ENCODE results near the gene RPA3.
"Not testable (repeated sequence)": the region's sequence is repeated elsewhere in the genome, so short reads cannot be mapped to it uniquely, and the experiment has no call there.

Gene RPA3

DNA sequence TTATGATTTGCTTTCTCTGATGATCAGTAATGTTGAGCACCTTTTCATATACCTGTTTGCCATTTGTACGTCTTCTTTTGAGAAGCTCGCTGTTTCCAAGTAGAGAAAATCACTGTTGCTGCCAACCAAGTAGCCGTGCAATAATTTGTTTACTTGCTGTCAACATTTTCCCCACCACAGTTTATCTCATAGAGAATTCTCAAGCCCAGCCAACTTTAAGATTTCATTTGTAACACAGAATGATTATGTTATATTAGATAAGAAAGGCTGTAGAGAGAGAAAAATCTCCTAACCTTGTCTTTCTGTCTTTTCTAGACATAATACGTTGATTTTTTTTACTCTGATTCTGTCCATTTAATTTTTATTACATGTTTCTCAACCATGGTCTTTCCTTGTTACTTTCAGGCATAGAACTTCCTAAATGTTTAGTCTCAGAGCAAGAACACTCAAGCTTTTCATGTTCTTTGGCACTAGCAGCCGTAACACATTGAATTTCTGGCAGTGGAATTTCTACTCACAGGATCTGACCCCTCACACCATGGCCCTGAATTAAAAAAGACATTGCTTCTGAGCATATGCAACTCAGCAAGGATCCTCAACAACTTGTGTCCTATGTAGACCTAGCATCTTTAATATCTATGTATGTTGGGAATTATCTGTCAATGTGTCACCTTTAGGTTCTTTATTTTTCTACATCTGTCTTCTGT lies 23.1 kb downstream of the RPA3 start:
- DNase-seq = peak in 1 of 56 donors; percentile 15

DNA sequence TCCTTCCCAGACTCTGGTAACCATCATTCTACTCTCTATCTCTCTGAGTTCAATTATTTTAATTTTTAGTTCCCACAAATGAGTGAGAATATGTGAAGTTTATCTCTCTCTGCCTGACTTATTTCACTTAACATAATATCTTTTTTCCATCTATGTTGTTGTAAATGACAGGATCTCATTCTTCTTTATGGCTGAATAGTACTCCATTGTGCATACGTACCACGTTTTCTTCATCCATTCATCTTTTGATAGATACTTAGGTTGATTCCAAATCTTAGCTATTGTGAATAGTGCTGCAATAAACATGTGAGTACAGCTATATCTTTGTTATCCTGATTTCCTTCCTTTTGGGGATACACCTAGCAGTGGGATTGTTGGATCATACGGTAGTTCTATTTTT lies 23.9 kb downstream of the RPA3 start:
- DNase-seq = no peak

DNA sequence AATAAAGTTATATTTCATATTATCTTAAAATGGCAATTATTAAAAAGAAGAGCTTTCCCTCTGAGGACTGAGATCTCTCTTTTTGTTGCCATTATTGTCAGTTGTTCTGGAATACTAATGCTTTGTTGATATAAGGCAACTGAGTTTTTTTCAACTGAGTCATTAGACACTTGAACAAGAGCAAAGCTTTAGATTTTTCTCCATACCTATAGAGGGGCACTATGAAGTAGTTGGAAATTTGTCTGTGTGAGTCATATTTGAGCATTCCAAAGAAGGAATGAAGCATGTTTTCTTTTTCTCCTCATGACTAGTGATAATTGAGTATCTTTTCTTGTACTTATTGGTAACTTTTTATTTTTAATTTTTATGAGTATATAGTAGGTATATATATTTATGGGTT lies 24.5 kb downstream of the RPA3 start:
- no peak for DNase-seq

DNA sequence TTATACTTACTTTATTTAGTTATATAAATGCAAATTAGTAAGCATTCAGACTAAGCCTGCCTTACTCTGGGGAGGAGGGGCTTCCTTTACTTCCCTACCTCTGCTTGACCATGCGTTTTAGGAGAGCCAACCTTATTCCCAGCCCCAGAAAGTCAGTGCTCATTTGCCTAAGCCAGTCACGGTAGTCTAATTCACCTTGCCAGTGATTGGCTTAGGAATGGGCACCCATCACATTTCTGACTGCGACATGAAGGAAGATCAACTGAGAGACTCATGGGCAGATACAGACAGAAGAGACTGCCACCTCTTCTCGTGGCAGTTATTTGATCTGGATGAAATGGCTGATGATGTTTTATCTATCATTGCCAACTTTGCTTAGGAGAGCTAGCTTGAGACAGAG lies 29.5 kb downstream of the RPA3 start:
- no peak for DNase-seq

DNA sequence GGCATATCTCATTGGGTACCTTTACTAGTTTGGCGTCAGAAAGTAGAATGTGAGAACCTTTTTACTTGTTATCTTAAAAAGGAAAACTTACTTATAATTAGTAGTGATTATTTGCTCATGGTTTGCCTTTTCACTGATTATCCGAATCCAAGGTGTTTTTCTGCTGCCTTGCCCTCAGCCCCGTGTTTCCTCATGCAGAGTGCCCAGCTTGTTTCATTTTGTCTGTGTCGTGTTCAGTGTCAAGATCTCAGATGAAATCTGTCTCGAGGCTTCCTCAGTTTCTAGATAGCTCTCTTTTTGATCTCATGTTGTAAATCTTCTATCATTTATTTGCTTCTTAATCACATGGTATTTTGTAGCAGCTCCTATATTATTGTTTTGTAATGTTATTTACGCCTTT lies 30.1 kb downstream of the RPA3 start:
- no peak for DNase-seq

DNA sequence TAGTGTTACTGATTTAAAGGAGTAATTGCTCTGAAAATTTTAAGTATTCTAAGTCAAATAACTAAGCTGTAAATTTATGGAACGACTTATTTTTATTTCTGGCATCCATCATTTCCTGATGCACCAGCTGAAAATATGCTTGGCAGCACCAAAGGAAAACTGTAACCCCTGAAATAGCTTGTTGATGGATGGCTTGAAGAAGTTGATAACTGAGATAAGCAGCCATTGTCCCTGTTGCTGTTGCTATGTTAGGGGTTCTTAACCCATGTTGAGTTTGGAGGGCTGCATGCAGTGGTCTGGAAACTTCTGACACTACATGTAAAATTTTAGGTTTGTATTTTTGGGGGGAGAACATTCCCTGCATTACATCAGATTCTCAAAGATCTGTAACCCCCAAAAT lies 30.6 kb downstream of the RPA3 start:
- no peak for DNase-seq

DNA sequence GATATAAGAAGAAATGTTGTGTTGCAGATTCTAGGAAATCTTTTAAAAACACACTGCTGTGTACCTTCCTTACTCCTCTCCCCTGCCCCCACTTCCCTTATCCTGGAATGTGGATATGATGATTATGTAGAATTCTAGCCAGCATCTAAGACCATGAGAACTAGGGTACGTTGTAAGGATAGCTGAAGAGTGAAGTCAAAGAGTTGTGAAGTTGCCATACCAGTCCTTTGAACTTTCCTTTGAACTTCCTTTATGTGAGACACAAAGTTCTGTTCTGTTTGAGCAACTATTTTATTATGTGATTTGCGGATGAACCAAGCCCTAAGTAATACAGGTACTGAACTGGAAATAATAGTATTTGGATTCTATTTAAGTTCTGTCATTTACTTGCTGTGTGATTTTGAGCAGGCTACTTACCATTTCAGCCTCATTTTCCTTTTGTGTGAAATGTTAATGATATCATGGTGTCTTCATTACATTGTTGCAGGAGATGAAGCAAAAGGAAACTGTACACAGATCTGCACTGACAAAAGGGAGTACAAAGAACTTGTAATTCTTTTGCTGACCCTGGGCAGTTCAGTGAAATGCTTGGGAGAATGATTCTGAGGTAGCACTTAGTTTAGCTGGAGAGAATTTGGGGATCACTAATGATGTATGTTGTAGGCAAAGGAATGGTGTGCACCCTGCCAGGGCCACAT lies 31.4 kb downstream of the RPA3 start:
- DNase-seq = no peak

DNA sequence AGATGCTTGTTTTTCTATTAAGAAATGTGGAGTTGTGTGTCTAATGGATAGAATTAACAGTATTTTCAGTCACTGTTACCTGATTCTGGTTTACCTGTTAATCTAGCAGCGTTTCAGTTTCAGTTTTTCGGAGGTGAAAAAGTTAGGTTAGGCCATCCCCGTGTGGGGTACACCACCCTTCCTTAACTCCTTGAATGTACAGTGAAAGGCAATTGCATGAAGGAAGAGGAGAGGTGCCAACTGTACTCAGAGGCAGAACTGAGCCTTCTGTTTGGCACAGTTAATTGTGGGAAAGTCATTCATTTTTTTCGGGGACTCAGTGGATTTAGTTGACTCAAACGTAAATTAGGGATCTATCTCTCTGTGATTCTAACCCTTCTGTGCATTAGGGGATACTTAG lies 35.5 kb downstream of the RPA3 start:
- DNase-seq = no peak

DNA sequence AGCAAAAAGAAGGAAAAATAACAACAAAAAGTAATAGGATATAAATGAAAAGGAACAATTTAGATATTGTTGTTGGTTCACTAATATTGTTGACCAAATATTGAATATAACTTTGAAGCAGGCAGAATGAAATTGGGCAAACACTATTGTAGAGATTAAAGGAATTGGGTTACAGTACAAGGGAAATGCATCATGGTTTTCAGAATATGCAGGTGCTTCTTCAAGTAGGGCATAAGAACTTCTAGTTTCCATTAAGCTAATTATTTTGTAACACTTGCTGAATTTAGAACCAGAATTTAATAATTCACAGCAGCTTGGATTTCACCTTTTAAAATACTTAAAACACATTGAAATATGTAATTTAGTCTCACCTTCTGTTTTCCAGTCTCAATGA lies 36.5 kb downstream of the RPA3 start:
- DNase-seq = no peak

DNA sequence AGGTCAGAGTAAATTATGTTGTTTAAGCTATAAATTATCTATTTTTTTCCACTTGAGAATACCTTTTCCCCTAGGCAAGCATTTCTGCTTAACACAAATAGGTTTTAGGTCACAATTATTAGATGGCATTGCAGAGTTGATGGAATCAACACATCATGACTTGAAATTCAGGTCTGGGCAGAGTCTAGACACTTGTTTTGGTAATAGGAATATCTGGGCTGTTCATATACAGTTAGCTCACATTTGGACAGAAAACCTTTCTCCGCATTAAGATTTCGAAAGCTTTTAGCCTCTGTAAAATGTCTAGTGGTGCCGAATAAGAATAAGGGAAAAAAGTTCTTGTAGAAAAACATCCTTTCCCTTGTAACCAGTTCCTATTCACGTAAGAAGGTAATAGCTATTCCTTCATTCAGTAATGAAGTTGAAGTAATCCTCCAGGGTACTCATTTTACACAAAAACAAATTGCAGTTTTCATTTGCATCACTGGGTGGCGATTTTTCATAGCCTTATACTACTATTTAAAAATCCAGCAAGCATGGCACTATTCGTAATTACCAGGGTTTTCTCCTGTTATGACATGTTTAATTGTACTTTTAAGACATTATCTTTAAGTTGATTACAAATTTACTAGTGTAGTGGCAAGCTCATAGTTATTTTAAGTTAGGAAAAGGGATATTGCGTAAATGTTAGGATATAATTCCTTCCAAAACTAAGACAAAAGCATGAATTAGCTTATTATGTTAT lies 37.0 kb downstream of the RPA3 start:
- peak in 14 of 56 donors; percentile 2 to 68 (median 10) for DNase-seq

DNA sequence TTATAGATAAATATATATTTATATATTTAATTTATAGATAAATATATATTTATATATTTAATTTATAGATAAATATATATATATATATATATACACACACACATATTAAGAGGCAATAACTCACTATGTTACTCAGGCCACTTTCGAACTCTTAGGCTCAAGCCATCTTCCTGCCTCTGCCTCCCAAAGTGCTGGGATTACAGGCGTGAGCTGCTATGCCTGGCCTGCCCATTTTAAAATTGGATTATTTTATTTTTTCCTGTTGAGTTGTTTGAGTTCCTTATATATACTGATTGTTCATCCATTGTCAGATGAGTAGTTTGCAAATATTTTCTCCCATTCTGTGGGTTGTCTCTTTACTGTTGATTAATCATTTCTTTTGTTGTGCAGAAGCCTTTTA lies 38.8 kb downstream of the RPA3 start:
- not testable (repeated sequence) for DNase-seq

DNA sequence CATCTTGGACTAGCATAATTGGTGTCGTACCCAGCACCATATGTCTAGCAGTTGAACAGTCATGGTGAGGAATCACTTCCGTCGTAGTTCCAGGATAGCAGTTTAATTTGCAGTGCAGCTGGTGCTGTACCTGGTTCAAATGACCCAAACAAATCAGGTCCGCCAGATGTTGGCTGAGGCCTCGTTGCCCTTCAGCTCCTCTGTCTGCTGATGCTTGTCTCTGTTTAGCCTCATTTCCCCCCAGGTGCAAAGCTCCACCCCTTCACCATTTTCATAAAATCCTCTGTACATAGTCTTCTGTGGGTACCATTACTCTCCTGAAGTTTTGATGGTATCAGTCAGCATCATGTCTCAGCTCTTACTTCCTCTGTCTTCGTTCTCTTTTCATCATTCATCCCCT lies 42.7 kb downstream of the RPA3 start:
- DNase-seq = no peak

DNA sequence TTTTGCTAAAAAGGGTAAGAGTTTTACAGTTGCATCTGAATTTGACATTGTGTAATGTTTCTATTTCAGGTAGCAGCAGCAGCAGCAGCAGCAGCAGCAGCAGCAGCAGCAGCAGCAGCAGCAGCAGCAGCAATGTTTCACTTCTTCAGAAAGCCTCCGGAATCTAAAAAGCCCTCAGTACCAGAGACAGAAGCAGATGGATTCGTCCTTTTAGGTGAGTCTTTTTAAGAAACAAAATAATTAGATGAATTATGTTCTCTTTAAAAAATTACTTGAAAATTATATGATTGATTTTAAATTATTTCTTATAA lies 45.2 kb downstream of the RPA3 start:
- peak in 3 of 56 donors; percentile 5 to 23 (median 9) for DNase-seq

DNA sequence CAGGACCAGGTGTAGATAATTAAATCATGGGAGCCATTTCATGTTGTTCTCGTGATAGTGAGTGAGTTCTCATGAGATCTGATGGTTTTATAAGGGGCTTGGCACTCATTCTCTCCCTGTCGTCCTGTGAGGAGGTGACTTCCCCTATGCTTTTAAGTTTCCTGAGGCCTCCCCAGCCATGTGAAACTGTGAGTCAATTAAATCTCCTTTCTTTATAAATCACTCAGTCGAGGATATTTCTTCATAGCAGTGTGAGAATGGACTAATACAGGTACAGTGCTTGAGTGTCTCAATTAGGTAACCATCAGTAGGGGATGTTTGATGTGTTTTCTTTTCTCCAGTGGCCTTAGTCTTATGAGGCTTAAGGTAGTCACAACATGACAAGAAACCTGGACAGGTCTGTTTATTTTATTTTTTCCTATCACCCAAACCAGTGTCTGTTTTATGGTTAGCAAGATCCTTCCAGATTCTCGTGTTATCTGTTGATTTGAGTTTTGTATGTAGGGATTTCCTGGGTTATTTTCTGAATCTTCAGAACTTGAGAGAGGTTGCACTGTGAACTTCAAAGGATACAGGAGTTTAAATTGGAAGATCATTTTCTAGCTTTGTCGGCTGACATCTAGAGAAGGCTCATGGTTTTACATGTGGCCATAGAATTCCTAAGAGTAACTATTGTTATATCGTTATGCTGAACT lies 45.7 kb downstream of the RPA3 start:
- DNase-seq = no peak

DNA sequence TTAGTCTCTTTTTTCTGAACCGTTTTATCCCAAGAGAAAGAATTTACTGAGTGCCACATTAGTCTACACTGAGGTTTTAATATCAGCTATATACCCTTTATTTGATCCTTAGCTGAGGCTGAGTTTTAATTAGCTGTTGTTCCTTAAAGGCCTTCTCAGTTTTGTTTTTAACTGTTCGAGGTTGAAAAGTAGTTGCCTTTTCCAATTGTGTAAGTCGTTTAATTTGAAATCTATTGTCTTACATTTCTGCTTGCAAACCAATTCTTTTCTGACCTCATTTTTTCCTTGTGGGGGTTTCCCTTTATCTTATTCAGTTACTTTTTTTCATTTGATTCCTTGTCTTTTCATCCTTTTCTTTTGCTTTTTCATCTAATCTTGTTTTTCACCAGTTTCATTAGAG lies 47.0 kb downstream of the RPA3 start:
- DNase-seq = no peak

DNA sequence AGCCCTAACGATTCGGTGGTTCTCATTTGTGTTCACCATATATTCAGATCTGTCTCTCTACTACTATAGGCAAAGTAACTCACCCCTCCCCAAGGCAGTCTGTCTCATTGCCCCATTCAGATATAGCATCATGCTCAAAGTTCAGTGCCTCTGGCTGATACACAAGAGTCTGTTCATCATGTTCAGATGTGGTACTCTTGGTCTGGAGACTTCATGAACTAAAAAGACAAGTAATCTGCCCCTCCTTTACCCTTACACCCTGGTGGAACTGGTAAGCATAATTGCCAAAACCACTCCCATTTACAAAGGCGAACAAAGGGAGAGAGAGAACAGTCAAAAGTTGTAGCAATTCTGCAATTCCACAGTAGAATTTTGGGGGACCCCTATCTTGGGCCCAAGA lies 47.9 kb downstream of the RPA3 start:
- no peak for DNase-seq

DNA sequence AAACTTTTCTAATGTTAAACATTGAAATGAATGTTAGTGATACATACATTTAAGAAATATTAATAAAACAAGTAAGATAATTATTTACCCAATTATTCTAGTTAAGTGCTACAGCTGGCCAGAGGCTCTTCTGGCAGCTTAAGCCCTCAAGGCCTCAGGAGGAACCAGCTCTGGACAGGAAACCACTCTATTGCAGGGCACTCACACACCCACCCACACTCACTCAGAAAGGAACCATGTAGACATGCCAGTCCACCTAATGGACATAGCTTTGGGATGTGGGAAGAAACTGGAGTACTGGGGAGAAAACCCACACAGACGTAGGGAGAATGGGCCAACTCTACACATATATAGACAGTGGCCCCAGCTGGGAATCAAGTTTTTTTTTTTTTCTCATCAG lies 49.7 kb downstream of the RPA3 start:
- DNase-seq = no peak

DNA sequence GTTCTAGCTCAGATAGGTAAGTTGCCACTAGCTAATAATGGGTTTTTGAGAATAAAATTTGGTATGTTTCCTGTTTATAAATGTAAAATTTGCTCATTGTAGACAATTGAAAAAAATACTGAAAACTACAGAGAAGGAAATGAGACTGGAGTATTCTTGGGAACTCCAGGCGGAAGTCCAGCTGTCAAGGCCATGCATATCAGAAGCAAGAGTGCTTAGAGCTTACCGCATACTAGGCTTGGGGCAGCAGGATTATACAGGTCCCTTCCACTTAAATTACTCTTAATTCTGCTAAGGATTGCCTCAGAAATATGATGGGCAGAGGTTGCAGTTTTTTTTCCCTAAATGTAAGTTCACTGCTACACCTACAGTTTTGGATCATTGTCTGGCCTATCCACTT lies 51.2 kb downstream of the RPA3 start:
- DNase-seq = no peak

DNA sequence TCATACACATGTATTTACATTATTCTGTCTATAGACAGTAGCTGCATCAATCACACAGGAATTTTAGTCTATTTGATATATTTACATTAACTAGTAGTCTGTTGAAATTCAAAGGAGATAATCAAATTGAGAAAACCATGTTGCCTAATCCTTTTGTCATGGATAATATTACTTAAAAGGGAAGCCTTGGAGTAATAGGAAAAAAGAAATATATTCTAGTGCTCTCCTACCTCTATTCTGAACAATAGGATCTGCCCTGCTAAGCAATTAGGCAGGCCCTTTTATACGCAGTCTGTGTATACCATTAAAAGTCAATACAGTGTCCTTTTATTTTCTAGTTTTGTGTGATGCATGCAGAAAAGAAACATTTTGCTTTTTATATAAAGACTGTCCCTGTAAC lies 53.4 kb downstream of the RPA3 start:
- DNase-seq = no peak

DNA sequence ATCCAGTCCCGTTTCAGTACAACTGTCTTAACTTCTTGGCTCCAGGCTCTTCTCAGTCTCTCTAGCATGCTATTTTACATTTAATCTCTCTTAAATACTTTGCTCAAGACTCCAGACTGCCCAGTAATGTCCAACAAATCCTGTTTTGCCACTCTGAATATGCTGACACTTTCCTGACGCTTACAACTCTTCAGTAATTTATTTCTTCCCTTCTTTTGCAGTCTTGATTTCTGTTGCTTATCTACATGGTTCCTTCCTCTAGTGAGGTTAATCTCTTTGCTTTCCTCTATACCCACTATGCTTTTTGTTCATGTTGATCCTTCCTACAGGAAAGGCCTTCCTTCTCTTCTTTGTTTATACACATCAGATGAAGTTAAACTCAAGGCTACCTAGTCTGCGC lies 54.1 kb downstream of the RPA3 start:
- DNase-seq = no peak

DNA sequence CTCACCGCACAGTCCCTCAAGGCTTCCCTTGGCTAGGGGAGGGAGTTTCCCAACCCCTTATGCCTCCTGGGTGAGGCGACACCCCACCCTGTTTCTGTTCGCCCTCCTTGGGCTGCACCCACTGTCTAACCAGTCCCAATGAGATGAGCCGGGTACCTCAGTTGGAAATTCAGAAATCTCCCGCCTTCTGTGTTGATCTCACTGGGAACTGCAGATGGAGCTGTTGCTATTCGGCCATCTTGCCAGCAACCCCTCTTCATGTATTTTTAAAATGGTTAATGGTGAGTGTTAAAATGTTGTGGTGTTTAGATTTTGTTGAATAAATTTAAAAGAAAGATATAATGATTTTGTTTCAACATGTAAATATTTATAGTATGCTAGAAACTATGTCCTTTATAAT lies 55.9 kb downstream of the RPA3 start:
- DNase-seq = peak in 2 of 56 donors; percentile 13 to 15

DNA sequence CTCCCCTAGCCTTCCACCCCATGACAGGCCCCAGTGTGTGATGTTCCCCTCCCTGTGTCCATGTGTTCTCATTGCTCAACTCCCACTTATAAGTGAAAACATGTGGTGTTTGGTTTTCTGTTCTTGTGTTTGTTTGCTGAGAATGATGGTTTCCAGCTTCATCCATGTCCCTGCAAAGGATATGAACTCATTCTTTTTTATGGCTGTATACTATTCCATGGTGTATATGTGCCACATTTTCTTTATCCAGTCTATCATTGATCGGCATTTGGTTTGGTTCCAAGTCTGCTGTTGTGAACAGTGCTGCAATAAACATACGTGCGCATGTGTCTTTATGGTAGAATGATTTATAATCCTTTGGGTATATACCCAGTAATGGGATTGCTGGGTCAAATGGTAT lies 61.9 kb downstream of the RPA3 start:
- DNase-seq = not testable (repeated sequence)
